ENCODE data around the gene AGAP5.
"Not testable (repeated sequence)": the region's sequence is repeated elsewhere in the genome, so short reads cannot be mapped to it uniquely, and the experiment has no call there.

AGAP5 gene

DNA sequence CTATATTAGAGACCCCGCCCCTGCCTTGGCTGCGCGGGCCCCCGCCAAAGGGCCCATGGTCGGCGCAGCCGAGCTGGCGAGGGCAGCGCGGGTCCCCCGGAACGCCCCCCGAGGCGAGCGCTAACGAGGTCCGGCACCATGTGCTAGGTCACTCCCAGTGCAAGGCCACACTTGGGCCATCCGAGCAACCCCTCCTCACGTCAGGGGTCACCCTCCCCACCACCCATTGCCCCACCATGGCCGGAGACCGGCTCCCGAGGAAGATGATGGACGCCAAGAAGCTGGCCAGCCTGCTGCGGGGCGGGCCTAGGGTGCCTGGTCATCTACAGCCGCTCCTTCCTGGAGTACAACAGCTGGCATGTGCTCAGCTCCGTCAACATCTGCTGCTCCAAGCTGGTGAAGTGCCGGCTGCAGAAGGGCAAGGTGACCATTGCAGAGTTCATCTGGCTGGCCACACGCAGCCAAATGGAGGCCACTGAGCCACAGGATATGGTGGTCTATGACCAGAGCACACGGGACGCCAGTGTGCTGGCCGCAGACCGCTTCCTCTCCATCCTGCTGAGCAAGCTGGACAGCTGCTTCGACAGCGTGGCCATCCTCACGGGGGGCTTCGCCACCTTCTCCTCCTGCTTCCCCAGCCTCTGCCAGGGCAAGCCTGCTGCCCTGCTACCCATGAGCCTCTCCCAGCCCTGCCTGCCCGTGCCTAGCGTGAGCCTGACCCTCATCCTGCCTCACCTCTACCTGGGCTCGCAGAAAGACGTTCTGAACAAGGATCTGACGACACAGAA, 33.9 kb upstream of the AGAP5 start:
- peaks cover 7% of the 10 kb centered on the region; the same call in 1 of the 2 replicates for H3F3A ChIP-seq (ENCODE audit: insufficient read depth, low read length)
- no peaks in the 10 kb centered on the region for H4K20me1 ChIP-seq (ENCODE audit: insufficient read depth, low read length)
- H3K36me3 ChIP-seq (replicated peaks; ENCODE audit: insufficient read depth, low read length) = no peaks in the 10 kb centered on the region
- H3K4me1 ChIP-seq (ENCODE audit: low read length) = no peaks in the 10 kb centered on the region; the same call in 1 of the 2 replicates
- peak overlapping the region; percentile 86; the same call in 1 of the 2 replicates for H3K4me2 ChIP-seq (ENCODE audit: low read depth, low read length)
- no peaks in the 10 kb centered on the region for H3K27me3 ChIP-seq (replicated peaks; ENCODE audit: insufficient read depth, low read length)
- H3K27ac ChIP-seq (ENCODE audit: low read length) = no peak overlapping the region
- H3K4me3 ChIP-seq (ENCODE audit: low read length) = peak overlapping the region; percentile 88; the same call in 1 of the 2 replicates
- no peak overlapping the region for H3K9ac ChIP-seq (ENCODE audit: low read length)
- H3K9me3 ChIP-seq (replicated peaks; ENCODE audit: insufficient read depth, low read length) = no peaks in the 10 kb centered on the region
- no peak for TF ChIP-seq EZH2phosphoT487 (IDR thresholded peaks at IDR 0.05; ENCODE audit: low read length)
- TF ChIP-seq, protein P1, sequence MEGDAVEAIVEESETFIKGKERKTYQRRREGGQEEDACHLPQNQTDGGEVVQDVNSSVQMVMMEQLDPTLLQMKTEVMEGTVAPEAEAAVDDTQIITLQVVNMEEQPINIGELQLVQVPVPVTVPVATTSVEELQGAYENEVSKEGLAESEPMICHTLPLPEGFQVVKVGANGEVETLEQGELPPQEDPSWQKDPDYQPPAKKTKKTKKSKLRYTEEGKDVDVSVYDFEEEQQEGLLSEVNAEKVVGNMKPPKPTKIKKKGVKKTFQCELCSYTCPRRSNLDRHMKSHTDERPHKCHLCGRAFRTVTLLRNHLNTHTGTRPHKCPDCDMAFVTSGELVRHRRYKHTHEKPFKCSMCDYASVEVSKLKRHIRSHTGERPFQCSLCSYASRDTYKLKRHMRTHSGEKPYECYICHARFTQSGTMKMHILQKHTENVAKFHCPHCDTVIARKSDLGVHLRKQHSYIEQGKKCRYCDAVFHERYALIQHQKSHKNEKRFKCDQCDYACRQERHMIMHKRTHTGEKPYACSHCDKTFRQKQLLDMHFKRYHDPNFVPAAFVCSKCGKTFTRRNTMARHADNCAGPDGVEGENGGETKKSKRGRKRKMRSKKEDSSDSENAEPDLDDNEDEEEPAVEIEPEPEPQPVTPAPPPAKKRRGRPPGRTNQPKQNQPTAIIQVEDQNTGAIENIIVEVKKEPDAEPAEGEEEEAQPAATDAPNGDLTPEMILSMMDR (IDR thresholded peaks at IDR 0.05; ENCODE audit: low read length) = no peak
- TF ChIP-seq EZH2 (optimal IDR thresholded peaks at IDR 0.05; ENCODE audit: low read depth, low read length) = no peak
- H3K79me2 ChIP-seq (ENCODE audit: low read length) = peaks cover 51% of the 10 kb centered on the region
- no peaks in the 10 kb centered on the region for H3K9me2 ChIP-seq (replicated peaks; ENCODE audit: insufficient read depth, low read length)
- DNase-seq = no peak
- H2AFZ ChIP-seq (ENCODE audit: low read length) = no peak overlapping the region

DNA sequence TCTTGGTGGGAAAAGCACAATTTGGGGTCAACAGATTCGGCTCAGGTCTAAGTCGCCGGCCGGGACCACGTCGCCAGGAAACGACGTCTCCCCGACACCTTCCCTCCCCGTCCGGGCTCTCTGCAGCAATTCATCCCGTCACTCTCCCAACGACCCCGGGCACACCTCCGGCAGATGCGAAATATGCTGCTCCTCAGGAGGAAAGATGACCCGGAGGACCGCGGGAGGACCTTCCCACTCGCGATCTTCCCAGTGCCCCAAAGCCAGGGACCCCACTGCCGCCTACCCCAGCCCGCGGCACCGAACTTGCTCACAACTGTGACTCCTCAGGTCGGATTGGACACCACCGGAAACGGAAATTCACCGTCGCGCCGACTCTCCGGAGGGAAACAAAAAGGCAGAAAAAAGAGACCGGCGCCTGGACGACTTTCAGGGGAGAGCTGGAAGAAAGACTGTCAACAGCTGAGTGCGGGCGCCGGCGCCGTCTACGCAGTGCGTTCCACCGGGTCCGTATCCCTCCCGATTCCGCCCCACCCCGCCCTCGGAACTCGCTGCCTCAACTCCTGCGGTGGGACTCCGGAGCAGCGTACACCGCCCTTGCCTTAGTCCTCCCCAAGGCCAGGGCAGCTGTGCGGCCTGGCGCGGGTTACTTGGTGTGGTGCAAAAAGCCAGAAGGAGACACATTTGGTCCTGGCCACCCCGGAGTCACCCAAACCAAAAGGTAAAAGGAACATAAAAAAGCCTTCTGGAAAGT, 32.4 kb upstream of the AGAP5 start:
- DNase-seq = peak; percentile 91
- TF ChIP-seq, protein P1 (IDR thresholded peaks at IDR 0.05; ENCODE audit: low read length) = no peak
- TF ChIP-seq EZH2phosphoT487 (IDR thresholded peaks at IDR 0.05; ENCODE audit: low read length) (no peak), EZH2 (optimal IDR thresholded peaks at IDR 0.05; ENCODE audit: low read depth, low read length) (no peak)
- no peaks in the 10 kb centered on the region for H3K27me3 ChIP-seq (replicated peaks; ENCODE audit: insufficient read depth, low read length)
- H3K4me2 ChIP-seq (ENCODE audit: low read depth, low read length) = peak overlapping the region; percentile 86
- H3K79me2 ChIP-seq (ENCODE audit: low read length) = peaks cover 51% of the 10 kb centered on the region
- no peaks in the 10 kb centered on the region; the same call in 1 of the 2 replicates for H3K4me1 ChIP-seq (ENCODE audit: low read length)
- H3K36me3 ChIP-seq (replicated peaks; ENCODE audit: insufficient read depth, low read length) = no peaks in the 10 kb centered on the region
- peaks cover 7% of the 10 kb centered on the region; the same call in 1 of the 2 replicates for H3F3A ChIP-seq (ENCODE audit: insufficient read depth, low read length)
- peak overlapping the region; percentile 78 for H3K27ac ChIP-seq (ENCODE audit: low read length)
- peak overlapping the region; percentile 90 for H3K9ac ChIP-seq (ENCODE audit: low read length)
- peak overlapping the region; percentile 88 for H3K4me3 ChIP-seq (ENCODE audit: low read length)
- no peaks in the 10 kb centered on the region for H3K9me3 ChIP-seq (replicated peaks; ENCODE audit: insufficient read depth, low read length)
- H3K9me2 ChIP-seq (replicated peaks; ENCODE audit: insufficient read depth, low read length) = no peaks in the 10 kb centered on the region
- H2AFZ ChIP-seq (ENCODE audit: low read length) = peak overlapping the region; percentile 72
- H4K20me1 ChIP-seq (ENCODE audit: insufficient read depth, low read length) = no peaks in the 10 kb centered on the region

GRCh38 chr10:73729781-73730152, 31.9 kb upstream of the AGAP5 start:
- not testable (repeated sequence) for H3K9me2 ChIP-seq (replicated peaks; ENCODE audit: insufficient read depth, low read length); H3K27me3 ChIP-seq (replicated peaks; ENCODE audit: insufficient read depth, low read length); H4K20me1 ChIP-seq (ENCODE audit: insufficient read depth, low read length); H3F3A ChIP-seq (ENCODE audit: insufficient read depth, low read length); H3K4me1 ChIP-seq (ENCODE audit: low read length); DNase-seq; H3K36me3 ChIP-seq (replicated peaks; ENCODE audit: insufficient read depth, low read length); H3K9me3 ChIP-seq (replicated peaks; ENCODE audit: insufficient read depth, low read length)
- Histone ChIP-seq H3K79me2 (ENCODE audit: low read length) (peaks cover 48% of the 10 kb centered on the region), H2AFZ (ENCODE audit: low read length) (peak overlapping the region; percentile 72), H3K27ac (ENCODE audit: low read length) (peak overlapping the region; percentile 78; the same call in 1 of the 2 replicates), H3K9ac (ENCODE audit: low read length) (peak overlapping the region; percentile 90), H3K4me3 (ENCODE audit: low read length) (peak overlapping the region; percentile 88), H3K4me2 (ENCODE audit: low read depth, low read length) (peak overlapping the region; percentile 70)

Measured in MM.1S (cell line).